Neural cell (in vitro differentiated cells): ENCODE results near the gene CRTAP.

ENCODE experiments used
- EZH2 ChIP-seq: fragments of 200-600, 300-800 bp; shearing (Covaris generic), sonication (generic); IDR thresholded peaks from 2 replicates; pipeline ENCODE4 v1.6.1; 2014; ENCODE audit warnings: antibody characterized with exemption, low read length, borderline replicate concordance, mild to moderate bottlenecking; ENCODE audit not compliant: insufficient read depth, poor library complexity, severe bottlenecking
- TAF1 ChIP-seq: IDR thresholded peaks from 2 replicates; pipeline ENCODE4 v1.6.1; 2012; ENCODE audit warnings: low read depth
- TF ChIP-seq, protein P1 (sequence below): fragments of 450-650 bp; IDR thresholded peaks from 2 replicates; pipeline ENCODE4 v1.5.1; 2014; ENCODE audit warnings: antibody characterized with exemption, mild to moderate bottlenecking, moderate library complexity; ENCODE audit not compliant: poor library complexity, severe bottlenecking

DNA sequence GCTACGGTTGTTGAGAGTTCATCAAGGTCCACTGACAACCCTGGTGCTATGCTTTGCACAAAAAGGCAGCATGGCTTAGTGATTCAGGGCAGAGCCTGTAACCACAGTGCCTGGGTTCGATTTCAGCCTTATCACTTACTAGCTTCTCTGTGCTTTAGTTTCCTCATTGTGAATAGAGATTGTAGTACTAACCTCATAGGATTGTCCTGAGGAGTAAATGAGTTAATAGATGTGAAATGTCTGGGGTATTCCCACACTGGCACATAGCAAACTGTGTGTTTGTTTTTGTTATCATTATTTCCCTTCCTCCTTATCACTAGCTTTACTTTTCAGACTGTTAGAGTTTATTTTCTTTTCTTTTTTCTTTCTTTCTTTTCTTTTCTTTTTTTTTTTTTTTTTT lies 16.3 kb downstream of the CRTAP start:
- no peak for TF ChIP-seq EZH2
- TF ChIP-seq, protein P1, sequence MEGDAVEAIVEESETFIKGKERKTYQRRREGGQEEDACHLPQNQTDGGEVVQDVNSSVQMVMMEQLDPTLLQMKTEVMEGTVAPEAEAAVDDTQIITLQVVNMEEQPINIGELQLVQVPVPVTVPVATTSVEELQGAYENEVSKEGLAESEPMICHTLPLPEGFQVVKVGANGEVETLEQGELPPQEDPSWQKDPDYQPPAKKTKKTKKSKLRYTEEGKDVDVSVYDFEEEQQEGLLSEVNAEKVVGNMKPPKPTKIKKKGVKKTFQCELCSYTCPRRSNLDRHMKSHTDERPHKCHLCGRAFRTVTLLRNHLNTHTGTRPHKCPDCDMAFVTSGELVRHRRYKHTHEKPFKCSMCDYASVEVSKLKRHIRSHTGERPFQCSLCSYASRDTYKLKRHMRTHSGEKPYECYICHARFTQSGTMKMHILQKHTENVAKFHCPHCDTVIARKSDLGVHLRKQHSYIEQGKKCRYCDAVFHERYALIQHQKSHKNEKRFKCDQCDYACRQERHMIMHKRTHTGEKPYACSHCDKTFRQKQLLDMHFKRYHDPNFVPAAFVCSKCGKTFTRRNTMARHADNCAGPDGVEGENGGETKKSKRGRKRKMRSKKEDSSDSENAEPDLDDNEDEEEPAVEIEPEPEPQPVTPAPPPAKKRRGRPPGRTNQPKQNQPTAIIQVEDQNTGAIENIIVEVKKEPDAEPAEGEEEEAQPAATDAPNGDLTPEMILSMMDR, result no peak
- TF ChIP-seq TAF1, result no peak
